H1 (cell line): Measurements from ENCODE around the gene YLPM1. TPM values are rescaled to one million over a fixed set of nuclear protein-coding genes. Genes with fewer than 3 reads are reported as not detected.

Source experiments
- CTCF ChIA-PET: fragments of 300-600 bp; sonication (Branson Sonifier 250); formaldehyde crosslinking; loops from one replicate; lab custom pipeline; 2021; ENCODE audit not compliant: partially characterized antibody; lab: Charles Lee
- POLR2A ChIA-PET: fragments of 300-600 bp; sonication (Branson Sonifier 250); formaldehyde crosslinking; loops from one replicate; lab custom pipeline; 2021; ENCODE audit warnings: inconsistent platforms; ENCODE audit not compliant: partially characterized antibody; lab: Charles Lee
- DNase-seq, 2 experiments: peaks; one replicate each; pipeline versions ENCODE4 v3.0.0 to v3.0.0-alpha.2; 2010 to 2022; ENCODE audit warnings: low spot score in 2 of 2, low read depth in 1 of 2, mixed read lengths in 1 of 2
- FAIRE-seq: peaks from 2 replicates; lab custom pipeline; 2011; peaks lifted over from hg19 to GRCh38; lab: Jason Lieb, UNC
- H2AFZ ChIP-seq: 2 replicates; pipeline ENCODE4 v1.8.1; 2012; ENCODE audit warnings: low read length, inconsistent platforms
- H2AK5ac ChIP-seq: 2 replicates; pipeline ENCODE4 v1.6.1; 2013; ENCODE audit warnings: low read depth, low read length
- H2BK120ac ChIP-seq: replicated peaks from 2 replicates; pipeline ENCODE3; 2013; ENCODE audit warnings: low read depth, low read length, inconsistent platforms
- H2BK12ac ChIP-seq: 2 replicates; pipeline ENCODE4 v1.6.1; 2013; ENCODE audit warnings: low read depth, low read length
- H2BK15ac ChIP-seq: 2 replicates; pipeline ENCODE4 v1.6.1; 2013; ENCODE audit warnings: low read length
- H2BK20ac ChIP-seq: 2 replicates; pipeline ENCODE4 v1.6.1; 2013; ENCODE audit warnings: low read length
- H2BK5ac ChIP-seq: 2 replicates; pipeline ENCODE4 v1.6.1; 2013; ENCODE audit warnings: low read depth, low read length
- H3K14ac ChIP-seq: 2 replicates; pipeline ENCODE4 v1.6.1; 2013; ENCODE audit warnings: inconsistent platforms; ENCODE audit not compliant: insufficient read length
- H3K18ac ChIP-seq: 2 replicates; pipeline ENCODE4 v1.6.1; 2013; ENCODE audit warnings: low read length; ENCODE audit errors: extremely low read depth
- H3K23ac ChIP-seq: 2 replicates; pipeline ENCODE4 v1.6.1; 2013; ENCODE audit warnings: inconsistent platforms; ENCODE audit not compliant: insufficient read length
- H3K23me2 ChIP-seq: 2 replicates; pipeline ENCODE4 v1.6.1; 2013; ENCODE audit warnings: low read depth, low read length
- H3K27ac ChIP-seq: 2 replicates; pipeline ENCODE4 v1.6.1; 2011; ENCODE audit warnings: low read depth, low read length, inconsistent platforms
- H3K27me3 ChIP-seq, 4 experiments: replicated peaks in 1 of 4; 1 replicate in 1 of 4; 2 replicates in 3 of 4; pipeline versions ENCODE4 v1.6.1 to v1.8.1; 2011 to 2013; ENCODE audit warnings: low read length in 3 of 4, mild to moderate bottlenecking in 3 of 4, inconsistent platforms in 2 of 4, mixed read lengths in 2 of 4, moderate library complexity in 1 of 4; ENCODE audit not compliant: control insufficient read depth in 3 of 4, insufficient read depth in 3 of 4; ENCODE audit errors: extremely low read depth in 1 of 4
- H3K36me3 ChIP-seq, 4 experiments: 2 replicates each; pipeline versions ENCODE4 v1.6.1 to v1.8.1; 2011 to 2013; ENCODE audit warnings: mild to moderate bottlenecking in 4 of 4, low read length in 3 of 4, moderate library complexity in 2 of 4, control low read depth in 1 of 4, inconsistent platforms in 1 of 4; ENCODE audit not compliant: insufficient read depth in 4 of 4, control insufficient read depth in 2 of 4
- H3K4ac ChIP-seq: replicated peaks from 2 replicates; pipeline ENCODE3; 2013; ENCODE audit warnings: low read length, low read depth, mixed read lengths, inconsistent platforms; ENCODE audit not compliant: insufficient read length
- H3K4me1 ChIP-seq, 4 experiments: replicated peaks in 1 of 4; 1 replicate in 1 of 4; 2 replicates in 3 of 4; pipeline versions ENCODE4 v1.6.1 to v1.8.1; 2011 to 2013; ENCODE audit warnings: low read length in 3 of 4, inconsistent platforms in 2 of 4, mixed read lengths in 1 of 4; ENCODE audit not compliant: insufficient read depth in 4 of 4, control insufficient read depth in 3 of 4
- H3K4me2 ChIP-seq, 2 experiments: 2 replicates each; pipeline versions ENCODE4 v1.6.1 to v1.8.1; 2011 to 2013; ENCODE audit warnings: low read depth in 2 of 2, low read length in 2 of 2, control low read depth in 1 of 2, inconsistent platforms in 1 of 2, mild to moderate bottlenecking in 1 of 2; ENCODE audit not compliant: insufficient read depth in 1 of 2
- H3K4me3 ChIP-seq, 4 experiments: fragments of 200-600, 300-600 bp in 1 of 4; sonication (generic), shearing (Covaris generic), sonication (Bioruptor Twin) in 1 of 4; 2 replicates each; pipeline versions ENCODE4 v1.5.1 to v1.8.1; 2011 to 2016; ENCODE audit warnings: low read length in 4 of 4, low read depth in 3 of 4, control low read depth in 2 of 4, inconsistent platforms in 2 of 4, mild to moderate bottlenecking in 2 of 4, mixed read lengths in 1 of 4, moderate library complexity in 1 of 4; ENCODE audit not compliant: insufficient read depth in 2 of 4; ENCODE audit errors: extremely low read depth in 1 of 4
- H3K56ac ChIP-seq: replicated peaks from 2 replicates; pipeline ENCODE3; 2013; ENCODE audit warnings: low read depth, mild to moderate bottlenecking, mixed read lengths, low read length, inconsistent platforms; ENCODE audit not compliant: insufficient read length
- H3K79me1 ChIP-seq: 2 replicates; pipeline ENCODE4 v1.6.1; 2013; ENCODE audit warnings: low read depth, low read length, control low read depth
- H3K79me2 ChIP-seq, 2 experiments: 2 replicates each; pipeline versions ENCODE4 v1.6.1 to v1.8.1; 2012 to 2013; ENCODE audit warnings: low read length in 2 of 2, mild to moderate bottlenecking in 2 of 2, inconsistent platforms in 1 of 2; ENCODE audit not compliant: insufficient read depth in 2 of 2, control insufficient read depth in 1 of 2
- H3K9ac ChIP-seq, 4 experiments: replicated peaks in 1 of 4; 1 replicate in 1 of 4; 2 replicates in 3 of 4; pipeline versions ENCODE4 v1.6.1 to v1.8.1; 2011 to 2013; ENCODE audit warnings: low read depth in 3 of 4, low read length in 3 of 4, control low read depth in 2 of 4, mild to moderate bottlenecking in 2 of 4, moderate library complexity in 2 of 4, inconsistent platforms in 1 of 4; ENCODE audit errors: extremely low read depth in 1 of 4
- H3K9me3 ChIP-seq, 2 experiments: 2 replicates each; pipeline versions ENCODE4 v1.6.1 to v1.8.1; 2012 to 2013; ENCODE audit warnings: mild to moderate bottlenecking in 2 of 2, moderate library complexity in 2 of 2, control low read depth in 1 of 2, inconsistent platforms in 1 of 2, low read depth in 1 of 2, low read length in 1 of 2, mixed read lengths in 1 of 2; ENCODE audit not compliant: insufficient read depth in 2 of 2
- H4K20me1 ChIP-seq, 2 experiments: replicated peaks in 1 of 2; 2 replicates each; pipeline versions ENCODE3 to v1.8.1; 2011 to 2013; ENCODE audit warnings: inconsistent platforms in 2 of 2, low read length in 2 of 2, mild to moderate bottlenecking in 1 of 2; ENCODE audit not compliant: insufficient read depth in 2 of 2, control insufficient read depth in 1 of 2
- H4K5ac ChIP-seq: 2 replicates; pipeline ENCODE4 v1.6.1; 2013; ENCODE audit warnings: low read length, low read depth, mixed read lengths, inconsistent platforms; ENCODE audit not compliant: insufficient read length
- H4K8ac ChIP-seq: 2 replicates; pipeline ENCODE4 v1.8.0; 2013; ENCODE audit warnings: mild to moderate bottlenecking, moderate library complexity, low read length, inconsistent platforms; ENCODE audit not compliant: insufficient read depth; ENCODE audit errors: extremely low read depth
- H4K91ac ChIP-seq: replicated peaks from 2 replicates; pipeline ENCODE3; 2013; ENCODE audit warnings: low read length, mixed read lengths, inconsistent platforms; ENCODE audit not compliant: insufficient read length
- CBX5 ChIP-seq: fragments of 300-800, 300-1000 bp; sonication (generic); IDR thresholded peaks from 2 replicates; pipeline ENCODE4 v1.7.1; 2016; ENCODE audit warnings: antibody characterized with exemption, low read length, low read depth
- CBX8 ChIP-seq: fragments of 300-800, 300-1000 bp; sonication (generic); IDR thresholded peaks from 2 replicates; pipeline ENCODE4 v1.7.1; 2016; ENCODE audit warnings: low read depth, low read length, borderline replicate concordance
- CHD1 ChIP-seq: IDR thresholded peaks from 2 replicates; pipeline ENCODE4 v1.6.1; 2012; ENCODE audit warnings: low read depth, low read length, improper control_type of control experiment
- JUN ChIP-seq: IDR thresholded peaks from 2 replicates; pipeline ENCODE4 v1.6.1; 2011; ENCODE audit warnings: low read depth, mild to moderate bottlenecking, improper control_type of control experiment, low read length
- KDM5A ChIP-seq: fragments of 200-600 bp; IDR thresholded peaks from 2 replicates; pipeline ENCODE4 v1.7.1; 2012; ENCODE audit warnings: mild to moderate bottlenecking, low read length, inconsistent platforms, mixed read lengths
- MAFK ChIP-seq: IDR thresholded peaks from 2 replicates; pipeline ENCODE4 v1.6.1; 2012; ENCODE audit warnings: low read depth, mild to moderate bottlenecking, improper control_type of control experiment, low read length
- PHF8 ChIP-seq: fragments of 200-600 bp; sonication (generic); conservative IDR thresholded peaks from 2 replicates; pipeline ENCODE4 v1.7.1; 2012; ENCODE audit warnings: low read depth, mild to moderate bottlenecking, inconsistent platforms, low read length, moderate library complexity
- RNF2 ChIP-seq: fragments of 200-900, 300-1000 bp; sonication (generic); IDR thresholded peaks from 2 replicates; pipeline ENCODE4 v1.7.1; 2016; ENCODE audit warnings: borderline replicate concordance, low read depth, mild to moderate bottlenecking, antibody characterized with exemption, low read length; ENCODE audit not compliant: poor library complexity, severe bottlenecking; ENCODE audit errors: missing control alignments
- SIX5 ChIP-seq: IDR thresholded peaks from 2 replicates; pipeline ENCODE4 v1.6.1; 2011; ENCODE audit warnings: mild to moderate bottlenecking, low read depth, low read length
- SP2 ChIP-seq: IDR thresholded peaks from 2 replicates; pipeline ENCODE4 v1.6.1; 2012; ENCODE audit warnings: mild to moderate bottlenecking, low read length, inconsistent platforms
- TAF1 ChIP-seq: IDR thresholded peaks from 2 replicates; pipeline ENCODE4 v1.6.1; 2011; ENCODE audit warnings: mild to moderate bottlenecking, low read depth, low read length
- WGBS, 2 experiments: shearing (Covaris generic) in 1 of 2; methylation state at CpG; one replicate each; pipeline versions ENCODE4 v1.1.6 to v1.1.7; 2013 to 2015; ENCODE audit warnings: low lambda C conversion rate in 2 of 2, mixed read lengths in 2 of 2, inconsistent platforms in 1 of 2, low coverage in 1 of 2, missing lambda C conversion rate in 1 of 2; ENCODE audit not compliant: insufficient replicate concordance in 2 of 2, insufficient coverage in 1 of 2, insufficient read length in 1 of 2; ENCODE audit errors: extremely low coverage in 1 of 2, missing lambda C conversion rate in 1 of 2; 5-methylcytosine and 5-hydroxymethylcytosine counted together
- polyA plus RNA-seq, 7 experiments: library from polyadenylated mRNA; depleted of rRNA in 3 of 7; stranded (reverse) in 5 of 7; unstranded in 2 of 7; fragments of >200 nt in 5 of 7; fragments of 200-250 nt in 2 of 7; gene quantifications; 1 replicate in 5 of 7; 2 replicates in 1 of 7; 4 replicates in 1 of 7; pipeline versions ENCODE4 v1.2.1 to v1.2.3, GENCODE V29; 2011 to 2013; ENCODE audit warnings: missing spikeins in 2 of 7, mixed read lengths in 2 of 7
- total RNA-seq: library from RNA; stranded (reverse); fragmentation: NEBNext Ultra II Directional; extraction: Animal tissue kit (Norgen Biotek cat#: 25700); gene quantifications from 2 replicates; pipeline ENCODE4 v1.2.1, GENCODE V29; 2021
- TF ChIP-seq, protein P1 (sequence below), 3 experiments: IDR thresholded peaks; 1 replicate in 2 of 3; 2 replicates in 1 of 3; pipeline versions ENCODE4 v1.5.1 to v1.6.1; 2011; ENCODE audit warnings: low read length in 3 of 3, mild to moderate bottlenecking in 3 of 3, inconsistent platforms in 2 of 3, low read depth in 1 of 3, moderate library complexity in 1 of 3; ENCODE audit not compliant: insufficient read depth in 1 of 3; ENCODE audit errors: control extremely low read depth in 1 of 3

Gene YLPM1
- total and polyA plus RNA-seq, 2 of the 8 experiments (the other 6 are each of a cell fraction or from before 2014, with no cell fraction given) = 13.5 to 71.7 TPM

DNA sequence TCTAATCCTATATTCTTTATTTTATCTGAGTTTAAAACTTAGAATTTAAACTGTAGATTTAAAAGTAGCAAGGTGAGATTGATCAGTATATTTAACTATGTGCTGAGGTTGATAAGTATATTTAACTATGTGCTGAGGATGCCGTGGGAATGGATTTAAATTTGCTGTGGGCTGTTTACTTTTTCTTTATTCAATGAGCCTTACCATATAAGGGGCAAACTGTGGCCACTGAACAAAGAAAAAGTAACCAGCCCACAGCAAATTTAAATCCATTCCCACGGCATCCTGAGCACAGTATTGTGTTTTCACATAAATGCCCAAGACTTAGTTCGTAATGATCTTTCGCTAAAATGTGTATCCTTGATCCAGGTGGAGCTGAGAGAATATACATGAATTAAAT lies 69.7 kb downstream of the YLPM1 start:
- no peak for FAIRE-seq
- H3K27me3 ChIP-seq = no peaks in the 10 kb centered on the region
- no peak overlapping the region for H3K14ac ChIP-seq
- H2BK120ac ChIP-seq = no peak overlapping the region
- ChIA-PET POLR2A (no interaction called here), CTCF (no interaction called here)
- H3K4me1 ChIP-seq = no peaks in the 10 kb centered on the region
- H3K4ac ChIP-seq = no peak overlapping the region
- no peak overlapping the region for H3K4me3 ChIP-seq
- no peak overlapping the region for H3K4me2 ChIP-seq
- H2AFZ ChIP-seq = no peak overlapping the region
- H4K91ac ChIP-seq = no peak overlapping the region
- no peak overlapping the region for H2BK12ac ChIP-seq
- no peak overlapping the region for H3K27ac ChIP-seq
- peaks cover 0 to 1% of the 10 kb centered on the region in 2 experiments for H4K20me1 ChIP-seq
- H3K79me2 ChIP-seq = 0 out of 4 replicates have a peak, but pooled peaks cover 0 to 3% of the 10 kb centered on the region in 2 experiments
- H3K56ac ChIP-seq = no peak overlapping the region
- no peak overlapping the region for H2BK5ac ChIP-seq
- no peak overlapping the region for H2BK20ac ChIP-seq
- no peak overlapping the region for H2AK5ac ChIP-seq
- H3K79me1 ChIP-seq = no peaks in the 10 kb centered on the region
- H3K23me2 ChIP-seq = no peaks in the 10 kb centered on the region
- no peak for DNase-seq
- no peak overlapping the region for H2BK15ac ChIP-seq
- H3K23ac ChIP-seq = no peak overlapping the region
- no peak overlapping the region for H3K18ac ChIP-seq
- H4K5ac ChIP-seq = no peak overlapping the region
- no peak overlapping the region for H4K8ac ChIP-seq
- H3K9me3 ChIP-seq = no peaks in the 10 kb centered on the region
- H3K9ac ChIP-seq = no peak overlapping the region
- peaks cover 2 to 40% (median 14%) of the 10 kb centered on the region in 4 experiments; a peak in 6 of 8 replicates for H3K36me3 ChIP-seq
- WGBS, 2 experiments = 94% methylated on average over 4 of the region's 4 CpGs; no CpG with 5 or more reads in 1 of the 2 experiments
- TF ChIP-seq TAF1 (no peak), RNF2 (no peak), CHD1 (no peak), SIX5 (no peak), CBX8 (no peak), CBX5 (no peak), JUN (no peak), KDM5A (no peak), SP2 (no peak), MAFK (no peak), PHF8 (no peak)
- TF ChIP-seq, protein P1, sequence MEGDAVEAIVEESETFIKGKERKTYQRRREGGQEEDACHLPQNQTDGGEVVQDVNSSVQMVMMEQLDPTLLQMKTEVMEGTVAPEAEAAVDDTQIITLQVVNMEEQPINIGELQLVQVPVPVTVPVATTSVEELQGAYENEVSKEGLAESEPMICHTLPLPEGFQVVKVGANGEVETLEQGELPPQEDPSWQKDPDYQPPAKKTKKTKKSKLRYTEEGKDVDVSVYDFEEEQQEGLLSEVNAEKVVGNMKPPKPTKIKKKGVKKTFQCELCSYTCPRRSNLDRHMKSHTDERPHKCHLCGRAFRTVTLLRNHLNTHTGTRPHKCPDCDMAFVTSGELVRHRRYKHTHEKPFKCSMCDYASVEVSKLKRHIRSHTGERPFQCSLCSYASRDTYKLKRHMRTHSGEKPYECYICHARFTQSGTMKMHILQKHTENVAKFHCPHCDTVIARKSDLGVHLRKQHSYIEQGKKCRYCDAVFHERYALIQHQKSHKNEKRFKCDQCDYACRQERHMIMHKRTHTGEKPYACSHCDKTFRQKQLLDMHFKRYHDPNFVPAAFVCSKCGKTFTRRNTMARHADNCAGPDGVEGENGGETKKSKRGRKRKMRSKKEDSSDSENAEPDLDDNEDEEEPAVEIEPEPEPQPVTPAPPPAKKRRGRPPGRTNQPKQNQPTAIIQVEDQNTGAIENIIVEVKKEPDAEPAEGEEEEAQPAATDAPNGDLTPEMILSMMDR (IDR thresholded peaks at IDR 0.05; ENCODE audit: control extremely low read depth in 1 of 3, insufficient read depth in 1 of 3, low read depth in 1 of 3, low read length in 3 of 3) = no peak
